Fibroblast of peridontal ligament (primary cell): Measurements from ENCODE around the gene TERT.
A peak's percentile ranks its signal among the peaks of the same experiment; 100 is the strongest.

ENCODE experiments used
- DNase-seq: peaks from one replicate; pipeline ENCODE4 v3.0.0-alpha.2; 2010; ENCODE audit errors: extremely low read depth

Gene TERT

DNA sequence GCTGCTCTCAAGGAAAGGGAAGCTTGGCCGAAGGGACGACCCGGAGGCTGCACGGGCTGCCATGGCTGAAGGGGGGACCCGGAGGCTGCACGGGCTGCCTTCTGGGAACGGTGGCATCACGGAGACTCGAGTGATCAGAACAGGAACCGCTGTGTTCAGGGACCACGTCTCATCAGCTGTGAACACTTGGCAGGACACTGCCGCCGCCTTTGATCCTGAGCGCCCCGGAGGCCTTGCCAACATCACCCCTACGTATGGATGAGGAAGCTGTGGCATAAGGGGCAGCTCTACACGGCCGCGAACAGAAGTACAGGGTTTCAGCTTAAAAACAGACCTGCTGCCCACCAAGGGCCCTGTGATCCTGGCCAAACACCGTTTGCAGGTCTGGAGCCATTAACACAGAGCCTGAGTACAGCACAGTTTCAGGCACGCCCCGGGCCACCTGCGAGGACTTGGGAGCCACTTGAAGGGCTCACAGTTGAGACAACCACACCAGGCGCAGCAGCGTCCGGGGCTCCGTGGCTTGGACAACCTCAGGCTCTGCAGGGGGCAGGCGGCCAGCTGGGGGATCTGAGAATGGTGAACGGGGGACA is 23.9 kb upstream of the TERT start:
- DNase-seq: no peak

DNA sequence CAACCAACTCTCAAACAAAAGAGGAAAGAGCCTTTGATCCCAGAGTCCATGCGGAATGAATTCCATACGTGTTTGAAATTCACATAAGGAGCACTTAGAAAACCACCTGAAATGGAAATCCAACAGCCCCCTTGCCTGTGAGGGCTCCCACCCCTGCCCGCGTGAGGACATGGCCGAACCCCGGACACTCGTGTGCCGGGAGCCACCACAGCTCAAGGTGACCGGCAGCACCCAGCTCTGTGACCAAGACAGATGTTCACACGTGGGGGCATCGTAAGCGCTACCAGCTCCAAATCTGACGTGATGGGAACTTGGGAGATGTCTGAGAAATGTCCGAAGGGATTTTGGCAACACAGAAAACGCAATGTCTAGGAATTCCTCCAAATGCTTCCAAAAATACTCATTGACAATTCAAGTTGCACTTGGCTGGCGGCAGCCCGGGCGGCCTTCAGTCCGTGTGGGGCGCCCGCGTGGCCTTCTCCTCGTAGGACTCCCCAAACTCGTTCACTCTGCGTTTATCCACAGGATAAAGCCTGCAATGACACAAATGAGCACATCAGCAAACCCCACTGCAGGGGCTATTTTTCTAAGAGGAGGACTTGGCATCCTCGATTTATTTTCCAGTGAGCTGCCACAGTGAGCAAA is 23.2 kb upstream of the TERT start:
- DNase-seq: no peak

DNA sequence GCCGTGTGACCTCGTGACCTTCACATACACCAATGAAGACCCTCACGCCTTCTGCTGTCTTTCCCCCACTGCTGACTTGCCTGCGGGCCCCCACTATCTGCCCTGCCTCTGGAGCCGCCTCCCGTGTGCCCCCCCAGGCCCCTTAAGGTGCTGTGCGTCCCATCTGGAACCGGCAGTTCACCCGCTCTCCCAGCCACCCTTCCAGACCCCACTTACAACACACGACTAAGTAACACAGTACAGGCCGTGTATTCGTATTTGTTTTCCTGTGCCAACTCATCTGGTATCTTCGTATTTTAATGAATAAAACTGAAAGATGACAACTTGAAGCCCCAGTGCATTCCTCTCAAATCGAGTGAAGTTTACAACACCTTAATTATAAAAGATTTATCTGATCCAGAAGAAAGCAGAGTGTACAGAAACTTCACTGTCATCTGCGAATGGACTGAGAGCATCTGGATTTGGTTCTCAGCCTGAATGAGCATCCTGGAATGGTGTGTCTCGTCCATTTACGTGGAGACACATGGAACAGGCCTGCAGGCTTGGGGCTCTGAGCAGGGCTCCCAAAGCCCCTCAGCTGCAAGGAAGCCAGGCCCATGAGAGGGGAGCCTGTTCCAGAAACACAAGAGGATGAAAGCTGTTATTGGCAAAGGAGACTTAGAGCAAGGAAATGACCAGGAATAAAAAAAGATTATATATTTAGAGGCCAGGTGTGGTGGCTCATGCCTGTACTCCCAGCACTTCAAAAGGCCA is 21.9 kb upstream of the TERT start:
- DNase-seq: no peak

DNA sequence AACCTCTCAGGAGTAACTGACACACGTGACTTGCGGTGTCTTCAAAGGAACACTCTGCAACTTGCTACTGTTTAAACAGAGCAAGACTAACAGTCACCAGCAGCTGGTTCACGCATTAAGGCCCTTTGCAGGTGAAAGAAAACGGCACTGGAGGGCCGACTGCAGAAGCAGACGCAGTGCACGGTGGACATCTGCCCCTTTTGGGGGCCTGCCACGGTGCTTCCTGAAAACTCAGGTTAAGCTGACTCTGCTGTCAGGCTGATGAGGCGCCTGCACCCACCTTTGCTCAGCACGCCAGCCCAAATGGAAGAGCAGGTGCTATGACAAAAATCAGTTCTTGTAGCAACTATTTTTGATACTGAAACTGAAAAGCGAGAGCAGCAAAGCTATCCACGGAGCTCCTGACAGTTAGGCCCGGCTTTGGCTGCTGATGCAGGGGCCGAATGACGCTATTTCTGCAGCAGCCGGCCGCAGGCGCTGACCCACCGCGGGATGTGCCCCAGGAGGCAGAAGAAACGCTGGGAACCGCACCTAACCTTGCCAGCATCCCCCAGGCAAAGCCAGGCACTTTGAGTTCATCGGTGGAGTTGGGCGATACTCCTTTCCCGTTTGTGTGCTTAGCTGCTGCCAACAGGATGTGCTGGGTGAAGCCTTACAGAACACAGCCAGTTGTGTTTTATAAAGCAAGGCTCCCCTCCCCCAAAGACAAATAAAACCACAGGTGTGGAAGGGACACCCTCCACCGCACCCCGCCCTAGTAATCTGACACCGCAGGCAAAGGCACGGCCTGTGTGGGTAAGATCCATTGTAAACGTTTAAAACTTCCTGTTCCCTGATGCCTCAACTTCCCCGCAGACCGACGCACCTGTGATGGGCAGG is 21.1 kb upstream of the TERT start:
- peak; percentile 2 for DNase-seq

DNA sequence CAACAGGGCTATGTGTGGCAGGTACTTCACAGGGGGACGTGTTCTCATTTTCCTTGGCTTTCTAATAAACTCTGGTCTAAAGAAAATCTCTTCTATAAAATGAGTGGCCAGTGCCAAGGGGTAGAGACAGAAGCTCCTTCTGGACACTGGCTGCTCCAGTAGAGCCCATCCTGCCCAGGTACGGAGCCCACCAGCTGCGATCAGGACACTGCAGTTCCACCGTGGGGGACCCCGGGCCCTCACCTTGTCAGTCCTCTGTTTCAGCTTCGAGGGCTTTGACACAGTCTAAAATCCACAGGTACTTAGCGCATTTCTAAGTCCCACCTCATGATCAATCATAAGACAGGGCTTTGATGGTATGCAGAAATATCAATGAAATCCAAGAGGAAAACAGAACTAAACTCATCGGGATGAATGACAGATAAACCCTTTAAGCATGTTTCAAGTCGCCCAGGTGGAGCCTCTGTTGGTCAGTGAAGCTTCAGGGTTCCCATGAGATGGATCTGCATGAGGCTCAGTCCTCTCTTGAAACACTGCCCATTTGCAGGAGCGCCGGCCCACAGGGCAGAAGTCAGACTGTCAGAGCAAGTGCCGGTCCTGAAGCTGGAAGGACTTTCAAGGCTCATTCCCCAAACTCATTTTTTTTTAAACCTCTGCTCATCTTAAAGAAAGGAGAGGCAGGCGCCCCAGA is 20.3 kb upstream of the TERT start:
- DNase-seq: no peak

DNA sequence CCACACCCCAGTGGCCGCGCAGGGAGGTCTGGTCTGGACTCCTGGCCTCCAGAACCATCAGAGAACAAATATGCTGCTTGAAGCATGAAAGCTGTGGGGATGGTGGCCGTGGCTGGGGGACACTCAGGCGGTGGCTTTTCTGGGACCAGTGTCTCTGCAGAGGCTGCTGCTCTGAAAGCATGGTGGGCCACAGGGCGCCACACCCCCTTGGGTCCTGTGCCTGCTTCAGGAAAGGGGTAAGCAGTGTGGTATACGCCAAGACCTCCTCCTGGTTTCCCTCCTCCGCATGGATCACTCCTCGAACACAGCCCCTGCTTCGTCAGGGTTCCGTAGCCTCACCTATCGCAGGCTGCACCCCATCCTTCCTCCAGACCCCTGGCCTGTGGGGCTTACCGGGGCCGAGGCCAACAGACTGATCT is 19.7 kb upstream of the TERT start:
- no peak for DNase-seq

DNA sequence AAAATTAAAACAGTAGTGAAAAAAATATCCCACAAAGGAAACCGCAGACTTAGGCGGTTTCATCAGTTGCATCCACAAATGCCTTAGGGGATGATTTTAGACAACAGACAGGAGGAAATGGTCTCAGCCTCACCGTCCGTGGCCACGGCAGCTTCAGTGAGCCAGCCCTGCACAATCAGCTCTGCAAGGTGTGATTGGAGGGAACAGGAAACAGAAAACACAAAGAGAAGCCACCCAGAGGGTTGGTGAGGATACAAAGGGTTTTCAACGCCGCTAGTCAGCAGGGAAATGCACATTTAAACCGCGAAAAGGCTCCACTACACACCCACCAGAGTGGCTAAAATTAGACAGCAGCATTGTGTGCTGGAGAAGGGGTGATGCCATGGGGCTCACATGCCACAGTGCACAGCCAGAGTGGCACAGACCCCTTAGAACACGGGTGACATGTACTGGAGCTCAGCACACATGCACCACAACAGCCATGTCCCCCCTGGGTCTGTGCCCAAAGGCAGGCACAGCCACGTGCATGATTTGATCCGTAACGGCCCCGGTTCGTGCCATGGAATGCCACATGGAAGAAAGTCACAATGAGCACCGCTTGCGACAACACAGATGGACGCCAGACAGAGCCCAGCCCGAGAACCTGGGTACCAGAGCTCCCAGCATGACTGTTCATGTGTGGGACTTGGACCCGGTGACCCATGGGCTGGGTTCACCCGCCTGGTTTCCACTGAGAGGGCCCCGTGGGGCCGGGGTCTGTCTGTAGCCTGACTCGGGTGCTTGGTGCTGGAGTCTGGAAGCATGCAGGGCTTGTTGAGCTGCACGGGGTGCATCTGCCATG is 18.3 kb upstream of the TERT start:
- DNase-seq: no peak

DNA sequence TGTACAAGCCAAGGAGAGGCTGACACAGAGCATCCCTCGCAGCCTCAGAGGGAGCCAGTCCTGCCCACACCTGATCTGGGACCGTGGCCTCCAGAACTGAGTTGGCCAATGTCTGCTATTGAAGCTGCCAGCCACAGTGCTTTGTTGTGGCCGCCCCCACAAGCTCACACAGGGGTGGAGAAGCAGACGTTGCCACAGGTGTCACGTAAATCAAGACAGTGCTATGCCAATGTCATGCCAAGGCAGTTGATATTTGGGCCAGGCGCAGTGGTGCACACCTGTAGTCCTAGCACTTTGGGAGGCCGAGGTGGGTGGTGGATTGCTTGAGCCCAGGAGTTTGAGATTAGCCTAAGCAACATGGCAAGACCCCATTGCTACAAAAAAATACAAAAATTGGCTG is 17.3 kb upstream of the TERT start:
- no peak for DNase-seq

DNA sequence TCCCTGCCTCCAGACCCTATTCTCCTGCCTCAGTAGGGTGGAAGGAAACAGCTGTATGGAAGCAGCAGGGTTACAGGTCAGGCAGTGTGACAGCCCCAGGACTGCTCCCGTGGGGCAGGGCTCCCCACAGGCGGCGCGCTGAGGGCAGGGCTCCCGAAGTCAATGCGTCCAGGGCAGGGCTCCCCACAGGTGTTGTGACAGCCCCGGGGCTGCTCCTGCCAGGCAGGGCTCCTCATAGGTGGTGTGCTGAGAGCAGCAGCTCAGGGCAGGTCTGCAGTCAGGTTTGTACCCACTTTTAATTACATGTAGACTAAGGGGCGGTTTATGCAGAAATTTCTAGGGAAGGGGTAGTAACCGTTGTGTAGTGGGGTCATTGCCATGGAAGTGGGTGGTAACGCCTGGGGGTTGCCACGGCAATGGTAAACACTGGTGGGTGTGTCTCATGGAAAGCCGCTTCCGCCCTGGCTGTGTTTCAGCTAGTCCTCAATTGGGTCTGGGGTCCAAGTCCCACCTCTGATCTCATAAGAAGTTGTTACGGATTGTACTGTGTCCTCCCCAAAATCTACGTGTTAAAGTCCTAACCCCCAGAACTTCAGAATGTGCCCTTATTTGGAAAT is 16.7 kb upstream of the TERT start:
- DNase-seq: no peak

DNA sequence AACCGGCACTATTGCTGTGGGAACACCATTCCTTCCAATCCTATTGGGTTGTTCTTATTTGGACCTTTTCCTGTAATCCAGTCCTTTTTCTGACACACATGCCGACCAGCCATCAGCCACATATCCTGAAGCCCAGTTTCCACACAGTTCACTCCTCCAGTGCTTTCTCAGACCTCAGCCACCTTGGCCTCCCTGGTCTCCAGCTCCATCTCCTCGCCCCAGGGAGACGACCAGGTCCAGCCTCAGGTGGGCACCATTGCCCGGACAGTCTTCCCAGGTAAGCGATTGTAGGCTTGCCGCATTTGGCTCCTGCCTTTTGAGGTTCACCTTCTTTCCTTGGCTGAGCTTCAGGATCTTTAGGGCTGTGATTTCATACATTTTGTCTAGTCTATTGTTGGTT is 15.2 kb upstream of the TERT start:
- no peak for DNase-seq

DNA sequence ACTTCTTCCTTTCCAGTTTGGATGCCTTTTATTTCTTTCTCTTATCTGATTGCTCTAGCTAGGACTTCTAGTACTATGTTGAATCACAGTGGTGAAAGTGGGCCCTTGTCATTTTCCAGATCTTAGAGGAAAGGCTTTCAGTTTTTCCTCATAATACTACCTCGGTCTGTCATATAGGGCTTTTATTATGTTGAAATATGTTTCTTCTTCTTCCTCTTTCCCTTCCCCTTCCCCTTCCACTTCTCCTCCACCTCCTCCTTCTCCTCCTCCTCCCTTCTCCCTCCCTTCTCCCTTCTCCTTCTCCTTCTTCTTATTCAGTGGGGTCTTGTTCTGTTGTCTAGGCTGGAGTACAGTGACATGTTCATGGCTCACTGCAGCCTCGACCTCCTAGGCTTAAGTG is 9.2 kb upstream of the TERT start:
- DNase-seq: no peak

DNA sequence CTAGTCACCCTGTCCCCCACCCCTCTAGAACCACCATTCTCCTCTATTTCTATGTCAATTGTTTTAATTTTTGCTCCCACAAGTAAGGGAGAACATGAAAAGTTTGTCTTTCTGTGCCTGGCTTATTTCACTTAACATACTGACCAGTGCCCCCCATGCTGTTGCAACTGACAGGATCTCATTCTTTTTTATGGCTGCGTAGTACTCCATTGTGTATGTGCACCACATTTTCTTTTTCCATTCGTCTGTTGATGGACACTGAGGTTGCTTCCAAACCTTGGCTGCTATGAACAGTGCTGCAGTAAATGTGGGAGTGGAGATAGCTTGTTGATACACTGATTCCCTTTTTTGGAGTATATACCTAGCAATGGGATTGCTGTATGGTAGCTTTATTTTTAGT is 7.4 kb upstream of the TERT start:
- no peak for DNase-seq

DNA sequence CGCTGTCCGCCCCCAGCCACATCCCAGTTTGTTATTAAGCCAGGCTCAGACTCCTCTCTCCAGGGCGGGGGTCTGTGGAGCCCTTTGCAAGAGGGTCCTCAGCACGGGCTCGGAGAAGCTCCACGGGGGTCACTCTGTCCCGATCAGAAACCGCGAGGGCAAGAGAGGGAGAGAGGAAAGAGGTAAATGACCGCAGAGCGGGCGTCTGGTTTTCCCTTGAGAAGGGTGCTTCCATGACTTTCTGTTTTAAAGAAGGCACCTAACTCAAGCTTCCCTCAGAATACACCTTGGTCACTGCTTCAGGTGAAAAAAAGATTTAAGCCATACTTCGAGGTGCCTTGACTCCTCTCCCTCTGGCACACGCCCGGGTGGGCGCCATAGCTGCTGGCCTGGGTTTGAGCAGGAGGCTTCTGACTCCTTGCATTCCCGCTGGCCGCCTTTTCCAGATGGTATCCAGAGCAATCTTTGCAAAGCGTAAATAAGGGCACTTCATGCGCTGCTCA is 5.8 kb upstream of the TERT start:
- DNase-seq: no peak

DNA sequence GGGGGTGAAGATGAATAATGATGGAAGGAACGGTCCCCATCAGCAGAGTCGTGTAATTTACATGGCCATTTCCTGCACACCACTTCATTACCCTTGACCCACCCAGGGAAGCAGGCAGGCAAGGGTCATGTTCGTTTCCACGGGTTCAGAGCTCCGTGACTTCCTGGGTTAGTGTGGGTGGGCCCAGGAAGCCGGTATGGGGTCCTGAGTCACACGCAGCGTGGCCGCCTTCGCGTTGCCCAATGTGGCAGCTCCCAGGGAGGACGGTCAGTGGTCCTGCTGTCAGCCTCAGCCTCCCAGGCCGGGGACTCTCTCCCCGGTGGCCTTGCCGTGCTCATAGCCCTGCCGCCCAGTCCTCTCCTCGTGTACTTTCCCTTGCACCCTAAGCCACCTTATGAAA is 5.1 kb upstream of the TERT start:
- DNase-seq: no peak

DNA sequence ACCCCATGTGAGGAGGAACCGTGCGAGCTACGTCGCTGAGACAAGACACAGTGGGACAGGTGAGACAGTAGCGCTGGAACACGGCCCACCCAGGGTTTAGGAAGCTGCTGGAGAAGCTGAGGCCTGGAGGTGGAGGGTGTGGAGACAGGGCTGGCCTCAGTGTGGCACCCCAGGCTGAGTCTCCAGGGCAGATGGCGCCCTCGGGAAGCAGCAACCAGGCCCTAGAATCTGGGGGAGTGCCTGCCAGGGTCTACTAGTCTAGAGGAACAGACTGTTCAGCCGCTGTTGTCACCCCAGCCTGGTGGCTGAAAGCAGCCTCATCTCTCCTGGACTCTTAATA is 4.6 kb upstream of the TERT start:
- no peak for DNase-seq

DNA sequence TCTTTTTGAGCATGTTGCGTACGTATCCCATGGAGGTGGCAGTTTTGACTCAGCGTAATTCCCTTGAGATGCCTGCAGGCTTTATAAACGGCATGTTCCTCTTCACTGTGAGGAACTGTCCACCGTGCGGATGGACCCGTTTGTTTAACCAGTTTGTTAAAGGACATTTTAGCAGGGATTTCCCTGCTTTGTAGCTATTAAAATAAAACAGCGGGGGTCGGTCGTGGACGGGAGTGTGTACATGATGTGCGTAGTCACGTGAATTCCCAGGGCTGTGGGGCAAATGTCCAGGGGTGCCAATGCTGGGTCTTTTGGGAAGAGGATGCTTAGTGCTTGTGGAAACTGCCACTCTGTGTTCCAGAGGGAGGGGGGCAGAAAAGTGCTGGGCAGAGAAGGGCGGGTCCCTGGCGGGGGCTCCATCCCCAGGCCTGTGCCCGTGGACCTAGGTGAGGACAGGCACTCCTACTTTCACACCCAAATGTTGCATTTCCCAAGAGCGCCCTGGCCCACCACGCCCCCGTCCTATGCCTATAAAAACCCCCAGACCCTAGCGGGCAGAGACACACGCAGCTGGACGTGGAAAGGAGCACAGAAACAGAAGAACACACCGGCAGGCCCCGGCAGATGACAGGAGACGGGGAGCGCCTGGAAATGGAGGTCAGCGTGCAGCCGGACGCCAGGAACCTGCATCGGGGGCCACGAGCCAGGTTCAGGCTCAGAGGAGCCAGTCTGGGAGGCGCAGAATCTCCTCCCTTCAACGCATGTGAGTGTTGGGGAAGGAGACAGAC is 4.0 kb upstream of the TERT start:
- no peak for DNase-seq

DNA sequence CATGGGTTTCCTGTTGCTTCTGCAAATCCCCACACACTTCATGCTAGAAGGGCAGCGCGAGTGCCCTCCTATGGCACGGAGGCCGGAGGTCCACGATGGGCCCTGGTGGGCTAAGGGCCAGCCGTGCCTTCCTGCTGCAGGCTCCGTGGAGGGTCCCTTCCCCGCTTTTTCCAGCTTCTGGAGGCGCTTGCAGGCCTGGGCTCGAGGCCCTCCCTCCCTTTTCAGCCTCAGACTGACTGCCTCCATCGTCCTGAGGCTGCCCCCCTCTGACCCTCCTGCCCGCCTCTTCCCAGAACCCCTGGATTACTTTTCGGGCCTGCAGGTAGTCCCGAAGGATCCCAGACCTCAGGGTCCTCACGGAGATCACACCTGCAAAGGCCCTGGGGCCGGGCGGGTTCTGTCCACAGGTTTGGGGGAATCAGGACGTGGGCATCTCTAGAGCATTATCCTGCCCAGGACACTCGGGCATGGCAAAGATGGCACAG is 3.2 kb upstream of the TERT start:
- no peak for DNase-seq

DNA sequence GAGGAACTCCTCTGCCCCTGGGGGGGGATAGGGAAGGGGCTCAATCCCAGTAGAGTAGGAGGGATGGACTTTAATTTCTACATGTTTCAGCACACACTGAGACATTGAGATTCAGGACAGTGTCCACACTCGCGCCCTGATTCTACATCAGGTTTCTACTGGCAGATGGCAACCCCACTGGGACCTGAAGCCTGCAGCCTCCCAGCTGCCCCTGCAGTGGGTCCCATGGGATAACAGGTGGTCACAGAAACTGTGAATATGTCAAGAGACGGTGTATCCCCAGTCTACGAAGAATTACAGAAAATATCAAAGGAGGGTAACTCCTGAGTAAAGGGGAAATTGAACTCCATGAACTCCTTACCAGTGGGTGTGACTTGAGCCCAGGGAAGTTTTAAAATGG is 2.4 kb upstream of the TERT start:
- DNase-seq: no peak

DNA sequence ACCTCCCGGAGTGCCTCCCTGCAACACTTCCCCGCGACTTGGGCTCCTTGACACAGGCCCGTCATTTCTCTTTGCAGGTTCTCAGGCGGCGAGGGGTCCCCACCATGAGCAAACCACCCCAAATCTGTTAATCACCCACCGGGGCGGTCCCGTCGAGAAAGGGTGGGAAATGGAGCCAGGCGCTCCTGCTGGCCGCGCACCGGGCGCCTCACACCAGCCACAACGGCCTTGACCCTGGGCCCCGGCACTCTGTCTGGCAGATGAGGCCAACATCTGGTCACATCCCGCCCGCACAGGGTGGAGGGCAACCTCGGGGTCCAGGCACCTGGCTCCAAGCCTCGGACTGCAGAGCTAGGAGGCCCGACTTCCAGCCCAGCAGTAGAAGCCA is 776 bp upstream of the TERT start:
- DNase-seq: no peak
